Fibroblast of lung (primary cell): ENCODE results near the gene TLR8. TPM values are rescaled to one million over a fixed set of nuclear protein-coding genes. Genes with fewer than 3 reads are reported as not detected.

Source experiments
- DNase-seq, 2 donors: peaks; one replicate each; pipeline versions ENCODE4 v3.0.0 to v3.0.0-alpha.2; 2010; ENCODE audit warnings: low read depth in 2 of 2
- H2AFZ ChIP-seq: 2 replicates; pipeline ENCODE4 v1.5.1; 2012; ENCODE audit warnings: low read length, control low read depth, inconsistent platforms
- H3K27ac ChIP-seq: 2 replicates; pipeline ENCODE4 v1.5.1; 2011; ENCODE audit warnings: low read length, control low read depth; ENCODE audit not compliant: insufficient read depth
- H3K27me3 ChIP-seq: 2 replicates; pipeline ENCODE4 v1.5.1; 2011; ENCODE audit warnings: mild to moderate bottlenecking, low read length; ENCODE audit not compliant: control insufficient read depth, insufficient read depth
- H3K36me3 ChIP-seq: 2 replicates; pipeline ENCODE4 v1.5.1; 2011; ENCODE audit warnings: low read length; ENCODE audit not compliant: control insufficient read depth, insufficient read depth
- H3K4me1 ChIP-seq: 2 replicates; pipeline ENCODE4 v1.5.1; 2011; ENCODE audit warnings: low read length; ENCODE audit not compliant: control insufficient read depth, insufficient read depth; ENCODE audit errors: extremely low read depth
- H3K4me2 ChIP-seq: 2 replicates; pipeline ENCODE4 v1.5.1; 2011; ENCODE audit warnings: low read length, control low read depth; ENCODE audit not compliant: insufficient read depth; ENCODE audit errors: extremely low read depth
- H3K4me3 ChIP-seq, 4 experiments: fragments of 200-600 bp in 1 of 4; sonication (generic) in 1 of 4; replicated peaks in 1 of 4; 2 replicates each; pipeline ENCODE4 v1.5.1; 2011 to 2016; ENCODE audit warnings: low read length in 4 of 4, low read depth in 3 of 4, mild to moderate bottlenecking in 3 of 4, control low read depth in 2 of 4, inconsistent platforms in 1 of 4, mixed read lengths in 1 of 4; ENCODE audit not compliant: insufficient read depth in 1 of 4; ENCODE audit errors: control extremely low read depth in 1 of 4
- H3K79me2 ChIP-seq: 2 replicates; pipeline ENCODE4 v1.5.1; 2012; ENCODE audit warnings: mild to moderate bottlenecking, low read length, inconsistent platforms; ENCODE audit not compliant: control insufficient read depth, insufficient read depth
- H3K9ac ChIP-seq: 2 replicates; pipeline ENCODE4 v1.5.1; 2011; ENCODE audit warnings: mild to moderate bottlenecking, low read length, control low read depth; ENCODE audit not compliant: insufficient read depth
- H3K9me3 ChIP-seq: 2 replicates; pipeline ENCODE4 v1.5.1; 2012; ENCODE audit warnings: low read depth, low read length; ENCODE audit not compliant: control insufficient read depth, insufficient read depth
- H4K20me1 ChIP-seq: 2 replicates; pipeline ENCODE4 v1.5.1; 2011; ENCODE audit warnings: low read length; ENCODE audit not compliant: control insufficient read depth, insufficient read depth; ENCODE audit errors: extremely low read depth
- CTCF ChIP-seq, 2 donors: IDR thresholded peaks in 1 of 2; conservative IDR thresholded peaks in 1 of 2; 1 replicate in 1 of 2; 2 replicates in 1 of 2; pipeline ENCODE4 v1.5.1; 2011 to 2012; ENCODE audit warnings: low read length in 2 of 2, control low read depth in 1 of 2, inconsistent platforms in 1 of 2, low read depth in 1 of 2, mild to moderate bottlenecking in 1 of 2
- EZH2 ChIP-seq: IDR thresholded peaks from 2 replicates; pipeline ENCODE4 v1.5.1; 2012; ENCODE audit warnings: low read length, control low read depth, mild to moderate bottlenecking; ENCODE audit errors: missing control alignments
- polyA plus RNA-seq, 2 donors: library from polyadenylated mRNA; depleted of rRNA in 1 of 2; stranded (reverse) in 1 of 2; unstranded in 1 of 2; fragments of >200 nt; gene quantifications; 2 replicates each; pipeline ENCODE4 v1.2.1, GENCODE V29; 2011 to 2012; ENCODE audit warnings: missing spikeins in 1 of 2
- total RNA-seq: library from RNA; depleted of rRNA; stranded (reverse); fragments of >200 nt; gene quantifications from 2 replicates; pipeline ENCODE4 v1.2.1, GENCODE V29; 2014

Gene TLR8
- total and polyA plus RNA-seq, 2 donors (not counting 1 experiment from before 2014, with no cell fraction given) = not detected

- H3K79me2 ChIP-seq = no peaks in the 10 kb centered on the region
- TF ChIP-seq EZH2 = no peak
- TF ChIP-seq CTCF (conservative IDR thresholded peaks at IDR 0.05 in 1 of 2, IDR thresholded peaks at IDR 0.05 in 1 of 2; ENCODE audit: low read depth in 1 of 2, low read length in 2 of 2) = no peak
- H3K4me1 ChIP-seq = no peaks in the 10 kb centered on the region
- no peak overlapping the region for H3K4me2 ChIP-seq
- H3K27me3 ChIP-seq = no peaks in the 10 kb centered on the region
- no peak for DNase-seq
- no peaks in the 10 kb centered on the region for H4K20me1 ChIP-seq
- no peak overlapping the region for H3K4me3 ChIP-seq
- H3K36me3 ChIP-seq = no peaks in the 10 kb centered on the region
- no peaks in the 10 kb centered on the region for H3K9me3 ChIP-seq
- H3K9ac ChIP-seq = no peak overlapping the region
- no peak overlapping the region for H3K27ac ChIP-seq
- H2AFZ ChIP-seq = no peak overlapping the region
These were observed 33.7 kb upstream of the TLR8 start for GRCh38 chrX:12872741-12873140.

GRCh38 chrX:12874581-12874980 lies 31.8 kb upstream of the TLR8 start:
- TF ChIP-seq CTCF (conservative IDR thresholded peaks at IDR 0.05 in 1 of 2, IDR thresholded peaks at IDR 0.05 in 1 of 2; ENCODE audit: low read depth in 1 of 2, low read length in 2 of 2) = no peak
- TF ChIP-seq EZH2 = no peak
- no peak overlapping the region for H3K9ac ChIP-seq
- no peak overlapping the region for H3K4me3 ChIP-seq
- no peaks in the 10 kb centered on the region for H3K9me3 ChIP-seq
- H3K4me1 ChIP-seq = no peaks in the 10 kb centered on the region
- no peaks in the 10 kb centered on the region for H3K79me2 ChIP-seq
- no peak overlapping the region for H2AFZ ChIP-seq
- H3K36me3 ChIP-seq = no peaks in the 10 kb centered on the region
- no peak overlapping the region for H3K4me2 ChIP-seq
- H3K27me3 ChIP-seq = no peaks in the 10 kb centered on the region
- DNase-seq = no peak
- no peaks in the 10 kb centered on the region for H4K20me1 ChIP-seq
- no peak overlapping the region for H3K27ac ChIP-seq

GRCh38 chrX:12877386-12877785 lies 29.0 kb upstream of the TLR8 start:
- Histone ChIP-seq H3K36me3 (no peaks in the 10 kb centered on the region), H3K9ac (no peak overlapping the region), H3K27me3 (no peaks in the 10 kb centered on the region), H2AFZ (no peak overlapping the region), H3K4me3 (no peak overlapping the region), H3K9me3 (no peaks in the 10 kb centered on the region), H3K79me2 (no peaks in the 10 kb centered on the region), H4K20me1 (no peaks in the 10 kb centered on the region), H3K4me2 (no peak overlapping the region), H3K27ac (no peak overlapping the region), H3K4me1 (no peaks in the 10 kb centered on the region)
- no peak for DNase-seq
- TF ChIP-seq EZH2 = no peak
- TF ChIP-seq CTCF (conservative IDR thresholded peaks at IDR 0.05 in 1 of 2, IDR thresholded peaks at IDR 0.05 in 1 of 2; ENCODE audit: low read depth in 1 of 2, low read length in 2 of 2) = no peak
